IMR-90 (cell line): Measurements from ENCODE around the gene CDKL1.

Source experiments
- CEBPB ChIP-seq: IDR thresholded peaks from 2 replicates; pipeline ENCODE4 v1.6.1; 2012; ENCODE audit warnings: low read depth, low read length, improper control_type of control experiment
- CHD1 ChIP-seq: IDR thresholded peaks from 2 replicates; pipeline ENCODE4 v1.6.1; 2012; ENCODE audit warnings: low read depth, low read length, improper control_type of control experiment
- CTCF ChIP-seq: conservative IDR thresholded peaks from 2 replicates; pipeline ENCODE4 v1.5.1; 2012; ENCODE audit warnings: mild to moderate bottlenecking, low read depth, low read length, improper control_type of control experiment
- POLR2A ChIP-seq: IDR thresholded peaks from 2 replicates; pipeline ENCODE4 v1.6.1; 2012; ENCODE audit warnings: mild to moderate bottlenecking, low read depth, low read length
- RFX5 ChIP-seq: IDR thresholded peaks from 2 replicates; pipeline ENCODE4 v1.8.0; 2012; ENCODE audit warnings: low read depth, mild to moderate bottlenecking, low read length, moderate library complexity

GRCh38 chr14:50319293-50319692, 77.4 kb downstream of the CDKL1 start:
- TF ChIP-seq CTCF (no peak), CEBPB (peak; percentile 83), RFX5 (no peak), POLR2A (no peak), CHD1 (no peak)
